A673 (cell line): ENCODE data around the gene ATP5F1B.

Experiments used
- CTCF ChIP-seq: fragments of 300-800, 200-600 bp; sonication (generic); conservative IDR thresholded peaks from 2 replicates; pipeline ENCODE4 v1.5.1; 2017; ENCODE audit warnings: low read depth, mild to moderate bottlenecking, antibody characterized with exemption, low read length, moderate library complexity, mixed read lengths
- EZH2 ChIP-seq: fragments of 200-600 bp; sonication (generic); IDR thresholded peaks from 2 replicates; pipeline ENCODE4 v1.6.1; 2017; ENCODE audit warnings: borderline replicate concordance, low read depth, mild to moderate bottlenecking, mixed read lengths, antibody characterized with exemption, low read length; ENCODE audit not compliant: poor library complexity, severe bottlenecking

GRCh38 chr12:56641219-56641618, 4.6 kb downstream of the ATP5F1B start:
- no peak for TF ChIP-seq CTCF
- TF ChIP-seq EZH2, result no peak
